ENCODE measurements around the gene TRAF4.

TRAF4 gene

GRCh38 chr17:28729950-28730330, 13.9 kb upstream of the TRAF4 start:
- TF ChIP-seq SIN3A (IDR thresholded peaks at IDR 0.05; ENCODE audit: borderline replicate concordance, insufficient read depth, low read length): no peak
- no peak for TF ChIP-seq REST (IDR thresholded peaks at IDR 0.05; ENCODE audit: insufficient read depth in 1 of 2, low read depth in 2 of 2, low read length in 2 of 2)

- TF ChIP-seq REST (IDR thresholded peaks at IDR 0.05; ENCODE audit: insufficient read depth in 1 of 2, low read depth in 2 of 2, low read length in 2 of 2) (no peak), TAF1 (IDR thresholded peaks at IDR 0.05; ENCODE audit: borderline replicate concordance, insufficient read depth, low read length) (no peak), POLR2AphosphoS5 (IDR thresholded peaks at IDR 0.05; ENCODE audit: low read depth, low read length) (no peak), FOXP2 (optimal IDR thresholded peaks at IDR 0.05; ENCODE audit: borderline replicate concordance, extremely low read depth, extremely low read length, insufficient read depth) (no peak), SIN3A (IDR thresholded peaks at IDR 0.05; ENCODE audit: borderline replicate concordance, insufficient read depth, low read length) (no peak)
Measured at GRCh38 chr17:28733346-28733745, 10.5 kb upstream of the TRAF4 start.

- TF ChIP-seq SIN3A (IDR thresholded peaks at IDR 0.05; ENCODE audit: borderline replicate concordance, insufficient read depth, low read length) (no peak), FOXP2 (optimal IDR thresholded peaks at IDR 0.05; ENCODE audit: borderline replicate concordance, extremely low read depth, extremely low read length, insufficient read depth) (no peak), REST (IDR thresholded peaks at IDR 0.05; ENCODE audit: insufficient read depth in 1 of 2, low read depth in 2 of 2, low read length in 2 of 2) (no peak), TAF1 (IDR thresholded peaks at IDR 0.05; ENCODE audit: borderline replicate concordance, insufficient read depth, low read length) (no peak)
Measured at GRCh38 chr17:28734712-28735241, 9.0 kb upstream of the TRAF4 start.

- TF ChIP-seq SIN3A (IDR thresholded peaks at IDR 0.05; ENCODE audit: borderline replicate concordance, insufficient read depth, low read length) (no peak), REST (IDR thresholded peaks at IDR 0.05; ENCODE audit: insufficient read depth in 1 of 2, low read depth in 2 of 2, low read length in 2 of 2) (no peak), POLR2AphosphoS5 (IDR thresholded peaks at IDR 0.05; ENCODE audit: low read depth, low read length) (no peak), FOXP2 (optimal IDR thresholded peaks at IDR 0.05; ENCODE audit: borderline replicate concordance, extremely low read depth, extremely low read length, insufficient read depth) (no peak), TAF1 (IDR thresholded peaks at IDR 0.05; ENCODE audit: borderline replicate concordance, insufficient read depth, low read length) (no peak)
Measured at GRCh38 chr17:28735242-28735722, 8.5 kb upstream of the TRAF4 start.

GRCh38 chr17:28737316-28737715, 6.5 kb upstream of the TRAF4 start:
- no peak for TF ChIP-seq TAF1 (IDR thresholded peaks at IDR 0.05; ENCODE audit: borderline replicate concordance, insufficient read depth, low read length)
- TF ChIP-seq FOXP2 (optimal IDR thresholded peaks at IDR 0.05; ENCODE audit: borderline replicate concordance, extremely low read depth, extremely low read length, insufficient read depth): no peak
- TF ChIP-seq POLR2AphosphoS5 (IDR thresholded peaks at IDR 0.05; ENCODE audit: low read depth, low read length): no peak
- TF ChIP-seq REST (IDR thresholded peaks at IDR 0.05; ENCODE audit: insufficient read depth in 1 of 2, low read depth in 2 of 2, low read length in 2 of 2): no peak

Data from PFSK-1 (cell line).